ENCODE data around the gene PTPRK. TPM values are rescaled to one million over a fixed set of nuclear protein-coding genes. Genes with fewer than 3 reads are reported as not detected.

Gene PTPRK
- total and polyA plus RNA-seq, 2 of the 13 experiments (the other 11 are each of a cell fraction or from before 2014, with no cell fraction given), result 43.6 to 98.3 TPM

- POLR2A ChIA-PET, result no interaction called here
- ATAC-seq (no peak), FAIRE-seq (no peak), DNase-seq (ENCODE audit: low spot score) (no peak)
- WGBS (ENCODE audit: low lambda C conversion rate), result 96% methylated on average over 4 of the region's 4 CpGs
- no peaks in the 10 kb centered on the region for H3K27me3 ChIP-seq (ENCODE audit: control insufficient read depth in 1 of 2, insufficient read depth in 2 of 2, low read length in 2 of 2)
- H3K27ac ChIP-seq (ENCODE audit: extremely low read length, insufficient read depth, low read length), result no peak overlapping the region
- no peak overlapping the region for H3K9ac ChIP-seq (ENCODE audit: insufficient read depth, low read depth, low read length)
- peaks cover 0 to 2% of the 10 kb centered on the region in 2 experiments; a peak in 3 of 5 replicates for H3K36me3 ChIP-seq (replicated peaks in 1 of 2; ENCODE audit: control insufficient read depth in 1 of 2, insufficient read depth in 2 of 2, low read length in 2 of 2)
- H2AFZ ChIP-seq (ENCODE audit: low read length), result no peak overlapping the region
- CTCF ChIA-PET (ENCODE audit: low intra/inter-chr PET ratio, low total read pairs), result no interaction called here
- no TSS peak for BruUV-seq (replicated peaks)
- H3K4me3 ChIP-seq (replicated peaks in 1 of 3; ENCODE audit: insufficient read depth in 1 of 3, low read depth in 2 of 3, low read length in 3 of 3), result no peak overlapping the region
- H4K20me1 ChIP-seq (ENCODE audit: insufficient read depth, low read length), result no peaks in the 10 kb centered on the region
- intact Hi-C loops (cut with micrococcal nuclease; ENCODE audit: unreplicated experiment), result no loop called here
- H3K79me2 ChIP-seq (ENCODE audit: insufficient read depth, low read length), result peaks cover 2% of the 10 kb centered on the region
- no peaks in the 10 kb centered on the region for H3K9me3 ChIP-seq (ENCODE audit: low read length)
- H3K4me2 ChIP-seq (ENCODE audit: low read depth, low read length), result no peak overlapping the region
- H3K4me1 ChIP-seq (ENCODE audit: insufficient read depth, low read length), result no peaks in the 10 kb centered on the region
- in situ Hi-C loops (cut with HindIII; ENCODE audit: extremely low pct_ligation_motif_present, low pct_unique_long_range_greater_than_20kb), result no loop called here
- no peak for TF ChIP-seq ZBTB7A (CRISPR knock-in tag; IDR thresholded peaks at IDR 0.05)
- TF ChIP-seq ZBTB25 (CRISPR knock-in tag; IDR thresholded peaks at IDR 0.05), result no peak
- no peak for TF ChIP-seq ZNF770 (CRISPR knock-in tag; IDR thresholded peaks at IDR 0.05)
- TF ChIP-seq YEATS2 (CRISPR knock-in tag; IDR thresholded peaks at IDR 0.05; ENCODE audit: borderline replicate concordance), result no peak
- no peak for TF ChIP-seq ZNF605 (CRISPR knock-in tag; IDR thresholded peaks at IDR 0.05)
- TF ChIP-seq SMYD3 (CRISPR knock-in tag; IDR thresholded peaks at IDR 0.05), result no peak
- TF ChIP-seq ZSCAN22 (CRISPR knock-in tag; IDR thresholded peaks at IDR 0.05), result no peak
- no peak for TF ChIP-seq IKZF1 (IDR thresholded peaks at IDR 0.05)
- no peak for TF ChIP-seq TBX2 (CRISPR knock-in tag; IDR thresholded peaks at IDR 0.05; ENCODE audit: borderline replicate concordance)
- TF ChIP-seq ZNF407 (CRISPR knock-in tag; IDR thresholded peaks at IDR 0.05; ENCODE audit: not compliant biosample characterization), result no peak
- TF ChIP-seq TBP (CRISPR knock-in tag; IDR thresholded peaks at IDR 0.05), result no peak
These were observed 130.4 kb downstream of the PTPRK start for GRCh38 chr6:128389820-128390534.

Data from HepG2 (cell line).